Urinary bladder (tissue), 4 donors: ENCODE measurements around the gene PACC1. TPM values are rescaled to one million over a fixed set of nuclear protein-coding genes. Genes with fewer than 3 reads are reported as not detected.
A peak's percentile ranks its signal among the peaks of the same experiment; 100 is the strongest.

Experiments used
- DNase-seq: peaks from one replicate; pipeline ENCODE4 v3.0.0-alpha.2; 2015; ENCODE audit errors: extremely low spot score
- H3K27ac ChIP-seq: one replicate; pipeline ENCODE4 v1.5.1; 2013; ENCODE audit warnings: low read depth, mild to moderate bottlenecking, moderate library complexity
- H3K36me3 ChIP-seq: one replicate; pipeline ENCODE4 v1.6.1; 2013; ENCODE audit warnings: mild to moderate bottlenecking, moderate library complexity; ENCODE audit not compliant: insufficient read depth
- H3K4me1 ChIP-seq: one replicate; pipeline ENCODE4 v1.6.1; 2013; ENCODE audit warnings: mild to moderate bottlenecking, moderate library complexity; ENCODE audit not compliant: insufficient read depth
- H3K4me3 ChIP-seq: one replicate; pipeline ENCODE4 v1.5.1; 2013; ENCODE audit warnings: low read depth, low read length
- WGBS: extraction: QIAGEN DNeasy Blood & Tissue Kit; methylation state at CpG from one replicate; pipeline ENCODE4 v1.1.7; 2013; 5-methylcytosine and 5-hydroxymethylcytosine counted together
- polyA plus RNA-seq: library from polyadenylated mRNA; stranded (reverse); fragments of 200-250 nt; gene quantifications from one replicate; pipeline ENCODE4 v1.2.3, GENCODE V29; 2013
- total RNA-seq: library from RNA; depleted of rRNA; stranded (reverse); fragments of >200 nt; gene quantifications from one replicate; pipeline ENCODE4 v1.2.3, GENCODE V29; 2014
- donor health status: healthy with polysubstance abuse.
- donor health status: healthy.

PACC1 gene
- total and polyA plus RNA-seq, 2 donors = 3.8 to 5.3 TPM

DNA sequence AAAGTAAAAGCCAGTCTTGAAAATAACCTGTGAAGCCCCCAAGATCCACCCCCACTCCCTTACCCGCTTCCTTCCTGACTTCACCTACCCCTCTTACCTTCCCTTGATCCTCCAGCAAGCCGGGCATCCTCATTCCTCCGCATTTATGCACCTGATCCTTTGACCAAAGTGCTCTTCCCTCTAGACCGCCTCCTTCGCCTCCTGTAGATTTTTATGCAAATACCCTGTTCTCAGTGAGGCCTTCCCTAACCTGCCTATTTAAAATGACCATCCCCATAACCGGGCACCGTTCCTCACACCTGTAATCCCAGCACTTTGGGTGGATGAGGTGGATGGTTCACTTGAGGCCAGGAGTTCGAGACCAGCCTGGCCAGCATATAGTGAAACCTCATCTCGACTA lies 17.0 kb upstream of the PACC1 start:
- H3K4me3 ChIP-seq = no peak overlapping the region
- H3K4me1 ChIP-seq = peaks cover 2% of the 10 kb centered on the region
- no peaks in the 10 kb centered on the region for H3K36me3 ChIP-seq
- no peak overlapping the region for H3K27ac ChIP-seq
- no peak for DNase-seq
- WGBS = 90% methylated on average over 9 of the region's 9 CpGs

GRCh38 chr1:212430955-212431394 lies 16.3 kb upstream of the PACC1 start:
- no peak overlapping the region for H3K27ac ChIP-seq
- H3K4me1 ChIP-seq = peaks cover 2% of the 10 kb centered on the region
- H3K36me3 ChIP-seq = no peaks in the 10 kb centered on the region
- H3K4me3 ChIP-seq = no peak overlapping the region
- 58% methylated on average over 3 of the region's 3 CpGs for WGBS
- DNase-seq = no peak

- Histone ChIP-seq H3K4me1 (peaks cover 2% of the 10 kb centered on the region), H3K4me3 (no peak overlapping the region), H3K36me3 (no peaks in the 10 kb centered on the region), H3K27ac (no peak overlapping the region)
- WGBS = 67% methylated on average over 2 of the region's 2 CpGs
- DNase-seq = no peak
Observed at GRCh38 chr1:212430416-212430815, 15.7 kb upstream of the PACC1 start.

DNA sequence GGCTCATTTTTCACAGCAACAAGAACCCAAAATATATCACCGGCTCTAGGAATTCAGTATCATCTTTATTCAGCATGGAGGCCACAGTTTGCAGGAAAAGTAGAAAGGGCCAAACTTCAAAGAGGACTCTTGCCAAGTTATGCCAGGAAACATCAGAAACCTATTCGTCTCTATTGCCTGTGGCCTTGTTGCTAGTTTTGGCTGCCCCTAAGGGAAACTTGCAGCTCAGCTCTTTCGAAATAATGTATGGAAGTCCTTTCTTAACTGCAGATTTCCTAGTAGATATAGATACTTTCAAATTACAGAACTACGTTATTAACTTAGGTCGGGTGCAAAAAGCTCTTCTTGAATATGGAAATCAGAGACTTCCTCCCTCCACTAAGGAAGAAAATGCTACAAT lies 13.8 kb upstream of the PACC1 start:
- H3K4me1 ChIP-seq = peaks cover 2% of the 10 kb centered on the region
- DNase-seq = no peak
- H3K27ac ChIP-seq = no peak overlapping the region
- WGBS = 75% methylated on average over 5 of the region's 5 CpGs
- H3K36me3 ChIP-seq = no peaks in the 10 kb centered on the region
- H3K4me3 ChIP-seq = no peak overlapping the region

- H3K4me1 ChIP-seq = no peaks in the 10 kb centered on the region
- WGBS = 60% methylated on average over 3 of the region's 3 CpGs
- H3K27ac ChIP-seq = no peak overlapping the region
- DNase-seq = no peak
- no peak overlapping the region for H3K4me3 ChIP-seq
- H3K36me3 ChIP-seq = no peaks in the 10 kb centered on the region
Observed at GRCh38 chr1:212423879-212424278, 9.2 kb upstream of the PACC1 start.

- Histone ChIP-seq H3K36me3 (no peaks in the 10 kb centered on the region), H3K4me3 (no peak overlapping the region), H3K27ac (no peak overlapping the region), H3K4me1 (no peaks in the 10 kb centered on the region)
- no peak for DNase-seq
- 80% methylated on average over 2 of the region's 2 CpGs for WGBS
Observed at GRCh38 chr1:212421165-212421564, 6.5 kb upstream of the PACC1 start.

- Histone ChIP-seq H3K4me3 (no peak overlapping the region), H3K27ac (no peak overlapping the region), H3K36me3 (peaks cover under 1% of the 10 kb centered on the region), H3K4me1 (no peaks in the 10 kb centered on the region)
- no peak for DNase-seq
- WGBS = 65% methylated on average over 13 of the region's 13 CpGs
Observed at GRCh38 chr1:212415107-212415841, 588 bp upstream of the PACC1 start.

DNA sequence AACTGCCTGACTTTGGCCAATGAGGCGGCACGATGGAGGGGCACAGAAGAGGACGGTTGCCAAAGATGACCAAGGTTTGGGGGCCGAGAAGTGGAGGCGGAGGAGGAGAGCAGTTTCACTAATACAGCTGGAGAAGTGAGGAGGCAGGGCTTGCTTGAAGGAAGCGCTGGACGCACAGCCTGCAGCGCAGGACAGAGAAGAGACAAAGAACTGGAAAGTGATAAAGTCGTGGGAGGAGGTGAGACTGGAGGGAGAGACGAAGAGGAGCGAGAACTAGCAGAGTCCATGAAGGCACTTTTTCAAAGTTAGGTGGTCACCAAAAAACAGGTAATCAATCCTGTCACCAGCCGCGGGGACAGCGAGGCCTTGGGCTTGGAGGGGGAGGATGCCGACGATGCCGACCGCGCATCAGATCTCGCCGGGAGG lies 771 bp downstream of the PACC1 start:
- Histone ChIP-seq H3K36me3 (peaks cover 2% of the 10 kb centered on the region), H3K4me3 (peak overlapping the region; percentile 78), H3K4me1 (no peaks in the 10 kb centered on the region), H3K27ac (no peak overlapping the region)
- WGBS = 14% methylated on average over 21 of the region's 21 CpGs
- DNase-seq = no peak

DNA sequence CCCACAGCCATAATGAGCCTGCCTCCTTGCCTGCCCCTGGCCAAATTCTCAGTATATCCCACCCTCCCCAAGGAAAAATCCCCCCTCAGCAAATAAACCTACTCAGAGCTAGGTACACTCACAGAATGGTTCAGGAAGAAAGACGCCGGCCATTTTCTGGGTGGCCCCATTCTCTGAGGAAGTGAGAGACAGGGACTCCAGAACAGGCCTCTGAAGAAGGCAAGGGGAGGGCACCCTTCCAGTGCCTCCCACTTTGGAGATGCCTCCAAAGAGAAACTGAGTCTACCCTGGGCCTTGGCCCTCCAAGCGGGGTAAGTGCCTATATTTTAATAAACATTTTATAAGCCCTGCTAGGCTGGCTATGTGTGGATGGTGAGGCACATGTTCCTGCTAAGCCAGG lies 2.3 kb downstream of the PACC1 start:
- Histone ChIP-seq H3K4me1 (no peaks in the 10 kb centered on the region), H3K4me3 (no peak overlapping the region), H3K27ac (no peak overlapping the region), H3K36me3 (peaks cover 2% of the 10 kb centered on the region)
- DNase-seq = no peak
- WGBS = 93% methylated on average over 3 of the region's 3 CpGs

GRCh38 chr1:212410231-212410820 lies 4.4 kb downstream of the PACC1 start:
- Histone ChIP-seq H3K4me3 (no peak overlapping the region), H3K27ac (no peak overlapping the region), H3K4me1 (no peaks in the 10 kb centered on the region), H3K36me3 (peaks cover 2% of the 10 kb centered on the region)
- WGBS = 93% methylated on average over 8 of the region's 8 CpGs
- DNase-seq = no peak

DNA sequence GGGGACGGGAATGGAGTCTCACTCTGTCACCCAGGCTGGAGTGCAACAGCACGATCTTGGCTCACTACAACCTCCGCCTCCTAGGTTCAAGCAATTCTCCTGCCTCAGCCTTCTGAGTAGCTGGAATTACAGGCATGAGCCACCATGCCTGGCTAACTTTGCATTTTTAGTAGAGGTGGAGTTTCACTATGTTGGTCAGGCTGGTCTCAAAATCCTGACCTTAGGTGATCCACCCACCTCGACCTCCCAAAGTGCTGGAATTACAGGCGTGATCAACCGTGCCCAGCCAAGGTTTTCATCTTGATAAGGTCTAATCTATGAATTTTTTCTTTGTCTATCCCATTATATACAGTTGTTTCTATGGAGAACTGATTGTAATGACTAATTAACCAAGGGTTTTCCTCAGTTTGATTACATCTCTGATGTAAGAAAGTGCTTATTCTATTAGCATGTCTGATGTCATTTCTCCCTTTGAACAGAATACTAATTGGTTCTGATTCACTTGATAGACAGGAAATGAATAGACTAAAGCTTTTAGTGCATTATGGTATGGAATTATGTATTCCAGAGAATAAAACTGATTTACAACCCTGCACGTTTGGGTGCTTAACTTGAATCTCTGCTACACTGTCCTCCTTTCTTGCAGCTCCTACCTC lies 11.9 kb downstream of the PACC1 start:
- DNase-seq = no peak
- Histone ChIP-seq H3K36me3 (no peaks in the 10 kb centered on the region), H3K27ac (no peak overlapping the region), H3K4me3 (no peak overlapping the region), H3K4me1 (no peaks in the 10 kb centered on the region)
- 88% methylated on average over 7 of the region's 7 CpGs for WGBS

DNA sequence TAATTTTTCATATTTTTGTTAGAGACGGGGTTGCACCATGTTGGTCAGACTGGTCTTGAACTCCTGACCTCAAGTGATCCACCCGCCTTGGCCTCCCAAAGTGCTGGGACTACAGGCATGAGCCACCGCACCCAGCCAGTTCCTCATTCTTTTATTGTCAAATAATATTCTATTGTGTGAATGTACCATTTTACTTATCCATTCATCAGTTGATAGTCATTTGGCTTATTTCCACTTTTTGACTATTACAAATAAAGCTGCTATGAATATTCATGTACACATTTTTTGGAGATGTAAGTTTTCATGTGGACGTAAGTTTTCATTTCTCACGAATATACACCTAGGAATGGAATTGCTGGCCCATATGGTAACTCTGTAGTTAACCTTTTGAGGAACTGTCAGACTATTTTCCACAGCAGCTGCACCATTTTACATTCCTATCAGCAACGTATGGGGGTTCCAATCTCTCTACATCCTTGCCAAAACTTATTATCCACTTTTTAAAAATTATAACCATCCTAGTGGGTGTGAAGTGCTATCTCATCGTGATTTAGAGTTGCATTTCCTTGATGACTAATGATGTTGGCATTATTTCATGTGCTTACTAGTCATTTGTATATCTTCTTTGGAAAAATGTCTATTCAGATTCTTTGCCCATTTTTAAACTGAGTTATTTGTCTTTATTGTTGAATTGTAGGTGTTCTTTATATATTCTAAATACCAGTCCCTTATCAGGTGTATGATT lies 12.7 kb downstream of the PACC1 start:
- no peak for DNase-seq
- Histone ChIP-seq H3K4me3 (no peak overlapping the region), H3K27ac (no peak overlapping the region), H3K4me1 (no peaks in the 10 kb centered on the region), H3K36me3 (no peaks in the 10 kb centered on the region)
- 80% methylated on average over 7 of the region's 7 CpGs for WGBS

GRCh38 chr1:212401042-212401441 lies 13.6 kb downstream of the PACC1 start:
- Histone ChIP-seq H3K4me1 (no peaks in the 10 kb centered on the region), H3K27ac (no peak overlapping the region), H3K4me3 (no peak overlapping the region), H3K36me3 (no peaks in the 10 kb centered on the region)
- 99% methylated on average over 4 of the region's 4 CpGs for WGBS
- DNase-seq = no peak
